NT2/D1 (cell line): ENCODE measurements around the gene MZF1.

Source experiments
- DNase-seq: peaks from one replicate; pipeline ENCODE4 v3.0.0-alpha.2; 2011; ENCODE audit warnings: low read depth, low spot score
- H3K27me3 ChIP-seq: 2 replicates; pipeline ENCODE4 v1.6.0; 2011; ENCODE audit warnings: mild to moderate bottlenecking; ENCODE audit not compliant: insufficient read length, insufficient read depth
- H3K36me3 ChIP-seq: 2 replicates; pipeline ENCODE4 v1.6.1; 2011; ENCODE audit warnings: mild to moderate bottlenecking, low read length, mixed read lengths; ENCODE audit not compliant: insufficient read depth, insufficient read length
- H3K4me1 ChIP-seq: 2 replicates; pipeline ENCODE4 v1.5.1; 2011; ENCODE audit not compliant: insufficient read depth, insufficient read length
- H3K4me3 ChIP-seq: 2 replicates; pipeline ENCODE4 v1.5.1; 2011; ENCODE audit warnings: low read depth; ENCODE audit not compliant: insufficient read length
- H3K9ac ChIP-seq: 2 replicates; pipeline ENCODE4 v1.6.0; 2011; ENCODE audit warnings: low read depth; ENCODE audit not compliant: insufficient read length
- H3K9me3 ChIP-seq: 2 replicates; pipeline ENCODE4 v1.5.1; 2011; ENCODE audit warnings: mild to moderate bottlenecking, low read length; ENCODE audit not compliant: insufficient read depth
- SUZ12 ChIP-seq: IDR thresholded peaks from 2 replicates; pipeline ENCODE4 v1.6.1; 2011; ENCODE audit not compliant: insufficient read length, insufficient read depth; ENCODE audit errors: extremely low read depth
- YY1 ChIP-seq: IDR thresholded peaks from 2 replicates; pipeline ENCODE4 v1.6.1; 2011; ENCODE audit not compliant: insufficient read length, insufficient read depth
- ZNF274 ChIP-seq: IDR thresholded peaks from 2 replicates; pipeline ENCODE4 v1.6.1; 2011; ENCODE audit warnings: mild to moderate bottlenecking, low read depth, low read length

MZF1 gene

DNA sequence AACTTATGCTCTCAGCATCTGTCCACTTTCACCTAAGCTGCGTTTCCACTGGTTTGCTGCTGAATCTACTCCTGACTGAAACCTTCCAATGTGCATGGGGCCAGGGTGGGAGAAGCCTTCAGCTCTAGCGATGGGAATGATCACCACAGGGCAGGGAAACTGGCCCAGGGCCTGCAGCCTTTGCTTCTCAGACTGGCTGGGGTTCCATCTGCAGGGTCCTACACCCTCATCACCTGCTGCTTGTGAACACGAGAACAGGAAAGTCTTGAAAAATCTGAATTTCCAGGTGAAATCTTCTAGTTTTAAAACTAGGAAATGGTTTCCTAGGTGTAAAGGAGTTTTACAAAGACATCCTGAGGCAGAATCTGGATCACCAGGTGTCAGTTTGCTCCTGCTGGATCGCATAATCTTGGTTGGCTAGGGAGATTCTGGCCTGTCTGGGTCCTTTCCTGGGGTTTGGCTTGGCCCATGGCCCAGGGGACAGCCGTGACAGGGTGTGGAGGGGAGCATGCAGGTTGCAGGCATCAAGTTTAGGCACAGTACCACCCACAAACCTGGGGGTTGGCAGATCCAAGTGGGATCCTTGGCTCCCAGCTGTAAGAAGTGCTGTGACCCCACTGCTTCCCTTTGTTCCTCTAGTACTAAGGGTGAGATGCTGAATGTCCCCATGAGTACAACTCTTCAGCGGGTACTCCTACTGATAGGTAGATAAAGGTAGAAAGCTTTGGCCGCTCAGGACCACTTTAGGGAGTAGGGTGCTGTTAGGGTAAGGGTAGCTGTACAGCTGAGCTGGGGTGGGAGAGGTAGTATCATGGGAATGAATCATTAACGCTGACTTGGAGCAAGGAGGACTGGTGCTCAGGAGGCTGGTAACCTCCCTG lies 12.9 kb downstream of the MZF1 start:
- peak overlapping the region; percentile 73 for H3K4me3 ChIP-seq
- peaks cover 30% of the 10 kb centered on the region for H3K36me3 ChIP-seq
- H3K9ac ChIP-seq: peak overlapping the region; percentile 90
- no peaks in the 10 kb centered on the region for H3K27me3 ChIP-seq
- TF ChIP-seq SUZ12: no peak
- TF ChIP-seq YY1: no peak
- TF ChIP-seq ZNF274: no peak
- no peak for DNase-seq
- no peaks in the 10 kb centered on the region for H3K9me3 ChIP-seq
- H3K4me1 ChIP-seq: no peaks in the 10 kb centered on the region

DNA sequence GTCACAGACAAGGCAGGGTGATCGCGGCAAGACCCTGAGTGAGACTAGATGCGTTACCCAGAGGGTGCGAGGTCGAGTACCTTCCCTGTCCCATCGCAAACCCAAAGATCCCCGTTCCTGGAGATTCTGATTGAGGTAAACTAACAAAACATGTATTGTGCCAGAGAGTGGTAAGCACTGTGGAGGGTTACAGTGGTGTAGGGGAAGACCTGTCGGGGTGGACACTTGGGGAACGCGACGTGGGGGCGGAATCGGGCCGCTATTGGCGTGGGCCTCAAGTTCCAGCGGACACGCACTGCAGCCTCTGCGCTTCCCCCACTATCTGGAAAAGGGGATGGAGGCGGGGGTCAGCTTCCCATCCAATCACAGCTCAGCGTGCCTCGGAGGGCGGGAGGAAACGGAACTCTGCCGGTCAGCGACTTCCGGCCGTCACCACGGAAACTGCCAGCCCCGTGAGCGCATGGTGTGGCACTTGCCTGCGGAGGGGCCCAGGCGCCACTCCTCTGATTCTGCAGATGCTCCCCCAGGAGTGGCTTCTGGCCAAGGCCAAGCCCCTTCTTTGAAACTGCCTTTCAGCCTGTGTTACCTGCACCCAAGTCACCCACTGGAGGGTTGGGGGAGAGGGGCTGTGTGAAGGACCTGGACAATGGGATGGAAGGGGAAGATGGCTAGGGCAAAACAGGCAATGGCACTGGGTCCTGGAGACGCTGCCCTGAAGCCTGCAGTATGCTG lies 13.7 kb downstream of the MZF1 start:
- peak; percentile 48 for DNase-seq
- no peaks in the 10 kb centered on the region for H3K4me1 ChIP-seq
- TF ChIP-seq YY1 (no peak), SUZ12 (no peak), ZNF274 (no peak)
- H3K9ac ChIP-seq: peak overlapping the region; percentile 90
- peak overlapping the region; percentile 73 for H3K4me3 ChIP-seq
- H3K9me3 ChIP-seq: no peaks in the 10 kb centered on the region
- no peaks in the 10 kb centered on the region for H3K27me3 ChIP-seq
- peaks cover 30% of the 10 kb centered on the region for H3K36me3 ChIP-seq

- no peaks in the 10 kb centered on the region for H3K4me1 ChIP-seq
- peak overlapping the region; percentile 73 for H3K4me3 ChIP-seq
- H3K36me3 ChIP-seq: peaks cover 33% of the 10 kb centered on the region
- DNase-seq: peak; percentile 79
- no peaks in the 10 kb centered on the region for H3K9me3 ChIP-seq
- no peak for TF ChIP-seq ZNF274
- TF ChIP-seq YY1: peak; percentile 69
- peak overlapping the region; percentile 90 for H3K9ac ChIP-seq
- H3K27me3 ChIP-seq: no peaks in the 10 kb centered on the region
Observed at GRCh38 chr19:58558623-58559274, 14.4 kb downstream of the MZF1 start.

DNA sequence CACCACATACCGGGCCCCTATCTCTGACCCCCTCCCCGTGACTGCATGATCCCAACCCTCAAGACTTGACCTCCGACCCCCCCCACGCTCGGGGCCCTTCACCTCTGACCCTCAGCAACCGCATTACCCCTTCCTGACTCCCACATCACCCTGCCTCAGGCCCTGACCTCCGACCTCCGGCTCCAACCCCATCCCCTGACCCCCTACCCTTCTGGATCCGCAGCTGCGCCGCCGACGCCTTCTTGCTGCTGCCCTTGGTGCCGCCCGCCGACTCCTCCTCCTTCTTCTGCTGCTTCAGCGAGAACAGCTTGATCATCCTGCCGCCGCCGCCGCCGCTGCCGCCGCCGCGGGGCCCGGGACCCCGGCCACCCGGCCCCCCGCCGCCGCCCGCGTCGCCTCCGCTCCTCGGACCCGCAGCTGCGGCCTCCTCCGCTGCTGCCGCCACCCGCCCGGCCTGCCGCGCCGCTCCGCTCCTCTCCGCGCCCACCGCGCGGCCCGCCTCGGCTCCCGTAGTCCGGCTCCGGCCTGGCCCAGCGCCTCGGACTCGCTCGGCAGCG lies 15.0 kb downstream of the MZF1 start, which contains the start of gene UBE2M:
UBE2M (minus strand) TSS at position 546 of the 557 bp plus-strand sequence; CDS start at position 316, 230 bp downstream.
- peaks cover 37% of the 10 kb centered on the region for H3K36me3 ChIP-seq
- no peaks in the 10 kb centered on the region for H3K27me3 ChIP-seq
- no peaks in the 10 kb centered on the region for H3K9me3 ChIP-seq
- peak within 1 kb of the TSS; percentile 90 for H3K9ac ChIP-seq
- H3K4me1 ChIP-seq: no peaks in the 10 kb centered on the region
- DNase-seq: no peak
- no peak for TF ChIP-seq ZNF274
- no peak for TF ChIP-seq YY1
- peak within 1 kb of the TSS; percentile 73 for H3K4me3 ChIP-seq

- Histone ChIP-seq H3K9ac (peak overlapping the region; percentile 76), H3K36me3 (peaks cover 43% of the 10 kb centered on the region), H3K4me3 (peak overlapping the region; percentile 50), H3K27me3 (no peaks in the 10 kb centered on the region), H3K4me1 (no peaks in the 10 kb centered on the region), H3K9me3 (no peaks in the 10 kb centered on the region)
- DNase-seq: no peak
- no peak for TF ChIP-seq YY1
- no peak for TF ChIP-seq ZNF274
- no peak for TF ChIP-seq SUZ12
Observed at GRCh38 chr19:58557221-58558065, 15.7 kb downstream of the MZF1 start.

DNA sequence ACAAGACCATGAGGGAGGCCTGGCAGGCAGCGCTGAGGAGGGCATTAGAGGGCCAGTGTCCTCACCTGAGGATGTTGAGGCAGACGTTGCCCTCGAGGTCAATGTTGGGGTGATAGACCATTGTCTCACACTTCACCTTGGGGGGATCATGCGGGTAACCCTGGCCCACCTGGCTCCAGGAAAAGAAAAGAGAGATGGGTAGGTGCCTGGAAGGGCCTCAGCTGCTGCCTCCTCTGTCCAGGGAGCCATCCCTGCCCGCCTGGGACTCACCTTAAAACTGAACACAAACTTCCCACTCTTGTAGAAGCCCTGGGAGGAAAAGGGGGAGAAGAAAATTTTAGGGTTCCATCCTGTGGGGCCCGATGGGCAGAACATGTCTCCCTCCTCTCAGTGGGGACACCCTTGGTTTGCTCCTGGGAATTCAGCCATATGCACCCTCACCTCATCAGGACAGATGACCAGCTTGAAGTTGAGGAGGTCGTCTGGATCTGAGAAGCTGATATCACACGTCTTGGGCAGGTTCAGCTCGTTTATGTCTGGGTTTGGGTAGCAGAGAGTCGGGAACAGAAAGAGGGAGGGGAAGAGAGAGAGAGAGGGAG lies 16.4 kb downstream of the MZF1 start:
- H3K9me3 ChIP-seq: no peaks in the 10 kb centered on the region
- DNase-seq: no peak
- peaks cover 43% of the 10 kb centered on the region for H3K36me3 ChIP-seq
- peak overlapping the region; percentile 50 for H3K4me3 ChIP-seq
- no peak for TF ChIP-seq YY1
- TF ChIP-seq SUZ12: no peak
- TF ChIP-seq ZNF274: no peak
- peak overlapping the region; percentile 50 for H3K9ac ChIP-seq
- H3K27me3 ChIP-seq: no peaks in the 10 kb centered on the region
- no peaks in the 10 kb centered on the region for H3K4me1 ChIP-seq
